PFSK-1 (cell line): ENCODE results near the gene MYO1D.

Source experiments
- FOXP2 ChIP-seq: optimal IDR thresholded peaks from 2 replicates; pipeline ENCODE3; 2011; ENCODE audit warnings: borderline replicate concordance, control low read depth, inconsistent platforms; ENCODE audit not compliant: insufficient read depth; ENCODE audit errors: extremely low read length, extremely low read depth
- POLR2AphosphoS5 ChIP-seq: IDR thresholded peaks from 2 replicates; pipeline ENCODE4 v1.6.1; 2012; ENCODE audit warnings: low read depth, mild to moderate bottlenecking, control low read depth, low read length, moderate library complexity
- REST ChIP-seq, 2 experiments: IDR thresholded peaks; 2 replicates each; pipeline versions ENCODE4 v1.6.1 to v1.8.0; 2011 to 2012; ENCODE audit warnings: low read depth in 2 of 2, low read length in 2 of 2, control low read depth in 1 of 2, inconsistent platforms in 1 of 2, mild to moderate bottlenecking in 1 of 2, moderate library complexity in 1 of 2; ENCODE audit not compliant: insufficient read depth in 1 of 2
- SIN3A ChIP-seq: IDR thresholded peaks from 2 replicates; pipeline ENCODE4 v1.6.1; 2012; ENCODE audit warnings: mild to moderate bottlenecking, low read length, moderate library complexity, borderline replicate concordance; ENCODE audit not compliant: insufficient read depth
- TAF1 ChIP-seq: IDR thresholded peaks from 2 replicates; pipeline ENCODE4 v1.6.1; 2012; ENCODE audit warnings: low read length, control low read depth, borderline replicate concordance; ENCODE audit not compliant: insufficient read depth

GRCh38 chr17:32904891-32905290 lies 28.0 kb upstream of the MYO1D start:
- TF ChIP-seq POLR2AphosphoS5 (no peak), FOXP2 (no peak), REST (IDR thresholded peaks at IDR 0.05; ENCODE audit: insufficient read depth in 1 of 2, low read depth in 2 of 2, low read length in 2 of 2) (no peak), TAF1 (no peak), SIN3A (no peak)
